ENCODE results near the gene ZFP92. TPM values are rescaled to one million over a fixed set of nuclear protein-coding genes. Genes with fewer than 3 reads are reported as not detected.

The ZFP92 gene
- total and polyA plus RNA-seq, 2 donors (not counting 3 experiments of a cell fraction or from before 2014, with no cell fraction given), result 0.36 to 1.2 TPM

GRCh38 chrX:153441296-153441695 is 30.0 kb downstream of the ZFP92 start:
- no peaks in the 10 kb centered on the region for H3K9me3 ChIP-seq (replicated peaks; ENCODE audit: control insufficient read depth, insufficient read depth, low read length)
- intact Hi-C loops (cut with micrococcal nuclease) (no loop called here), dilution Hi-C loops (cut with MboI; ENCODE audit: extremely low pct_ligation_motif_present, low sequenced_read_pairs) (no loop called here)
- no peak overlapping the region for H3K9ac ChIP-seq (replicated peaks; ENCODE audit: extremely low read depth, insufficient read depth, low read length)
- H3K4me2 ChIP-seq (ENCODE audit: insufficient read depth, low read length), result no peak overlapping the region
- no peak for DNase-seq (ENCODE audit: low read depth, low spot score)
- POLR2A ChIA-PET, result no interaction called here
- H4K20me1 ChIP-seq (replicated peaks; ENCODE audit: control insufficient read depth, extremely low read depth, insufficient read depth, low read length), result no peaks in the 10 kb centered on the region
- H3K27ac ChIP-seq (ENCODE audit: insufficient read depth, low read depth, low read length), result no peak overlapping the region
- H3K4me3 ChIP-seq (replicated peaks in 1 of 3; ENCODE audit: insufficient read depth in 1 of 3, low read depth in 1 of 3, low read length in 3 of 3), result no peak overlapping the region
- no peaks in the 10 kb centered on the region for H3K27me3 ChIP-seq (ENCODE audit: control insufficient read depth in 2 of 2, insufficient read depth in 2 of 2, low read length in 2 of 2)
- H3K9me1 ChIP-seq (replicated peaks; ENCODE audit: control insufficient read depth, extremely low read depth, insufficient read depth, low read length), result no peaks in the 10 kb centered on the region
- no peaks in the 10 kb centered on the region for H3K79me2 ChIP-seq (ENCODE audit: control insufficient read depth, insufficient read depth, low read length)
- no TSS peak for BruUV-seq (replicated peaks)
- no peak for TF ChIP-seq JUN (IDR thresholded peaks at IDR 0.05; ENCODE audit: borderline replicate concordance, insufficient read depth, insufficient read length, low read depth)
- TF ChIP-seq POLR2AphosphoS5 (IDR thresholded peaks at IDR 0.05; ENCODE audit: insufficient read depth, low read depth, low read length), result no peak
- no peak for TF ChIP-seq FOS (IDR thresholded peaks at IDR 0.05; ENCODE audit: borderline replicate concordance, insufficient read depth, low read length)
- no peak for TF ChIP-seq EZH2 (IDR thresholded peaks at IDR 0.05; ENCODE audit: borderline replicate concordance, low read depth, low read length, severe bottlenecking)
- no peak for TF ChIP-seq GATA2 (IDR thresholded peaks at IDR 0.05; ENCODE audit: insufficient read depth, insufficient read length, low read depth, low read length)
- TF ChIP-seq MYC (IDR thresholded peaks at IDR 0.05; ENCODE audit: low read depth, low read length), result no peak
- TF ChIP-seq MAX (IDR thresholded peaks at IDR 0.05; ENCODE audit: insufficient read depth, insufficient read length), result no peak
- TF ChIP-seq CTCF (IDR thresholded peaks at IDR 0.05; ENCODE audit: extremely low read depth in 1 of 2, insufficient read depth in 1 of 2, low read depth in 1 of 2, low read length in 2 of 2), result no peak
- no peak for TF ChIP-seq POLR2A (IDR thresholded peaks at IDR 0.05; ENCODE audit: low read depth, low read length)
- FAIRE-seq, result no peak
- no peaks in the 10 kb centered on the region for H3K4me1 ChIP-seq (ENCODE audit: control insufficient read depth, extremely low read depth, insufficient read depth, low read length)
- no peak overlapping the region for H2AFZ ChIP-seq (ENCODE audit: low read depth, low read length)
- CTCF ChIA-PET, result interaction anchor here (1.1 kb wide), 1 partner anchor 19 kb away, joined by 4 read pairs; no protein-coding TSS in a partner anchor
- H3K36me3 ChIP-seq (ENCODE audit: control insufficient read depth in 2 of 2, extremely low read depth in 1 of 2, insufficient read depth in 2 of 2, low read length in 2 of 2), result no peaks in the 10 kb centered on the region

Measured in endothelial cell of umbilical vein (primary cell).